NCI-H446 treated with DMSO at 0.1 percent for 48 hours (cell line): ENCODE results near the gene CBL.
"Not testable (repeated sequence)": the region's sequence is repeated elsewhere in the genome, so short reads cannot be mapped to it uniquely, and the experiment has no call there.

Source experiments
- DNase-seq: peaks from one replicate; lab custom pipeline; 2025; lab: John Stamatoyannopoulos, UW

CBL gene

GRCh38 chr11:119185981-119186634, 20.0 kb upstream of the CBL start:
- DNase-seq, result no peak

GRCh38 chr11:119187123-119187892, 18.8 kb upstream of the CBL start:
- DNase-seq, result no peak

GRCh38 chr11:119188067-119188466, 18.1 kb upstream of the CBL start:
- DNase-seq, result no peak

GRCh38 chr11:119188887-119189286, 17.3 kb upstream of the CBL start:
- DNase-seq, result no peak

GRCh38 chr11:119189393-119189792, 16.7 kb upstream of the CBL start:
- no peak for DNase-seq

- no peak for DNase-seq
These were observed 15.6 kb upstream of the CBL start for GRCh38 chr11:119190531-119190930.

- not testable (repeated sequence) for DNase-seq
These were observed 14.9 kb upstream of the CBL start for GRCh38 chr11:119191265-119191664.

GRCh38 chr11:119192111-119192510, 14.0 kb upstream of the CBL start:
- no peak for DNase-seq

- no peak for DNase-seq
These were observed 13.1 kb upstream of the CBL start for GRCh38 chr11:119193001-119193400.

- DNase-seq, result no peak
These were observed 12.5 kb upstream of the CBL start for GRCh38 chr11:119193626-119194025.

GRCh38 chr11:119194811-119195440, 11.2 kb upstream of the CBL start:
- no peak for DNase-seq

GRCh38 chr11:119195680-119196079, 10.5 kb upstream of the CBL start:
- DNase-seq, result peak; percentile 14

GRCh38 chr11:119196833-119197483, 9.2 kb upstream of the CBL start:
- peak; percentile 38 for DNase-seq

GRCh38 chr11:119198925-119199324, 7.2 kb upstream of the CBL start:
- no peak for DNase-seq

- DNase-seq, result not testable (repeated sequence)
These were observed 4.9 kb upstream of the CBL start for GRCh38 chr11:119201236-119201635.

- DNase-seq, result no peak
These were observed 3.6 kb upstream of the CBL start for GRCh38 chr11:119202554-119202953.

GRCh38 chr11:119204066-119204465, 2.1 kb upstream of the CBL start:
- no peak for DNase-seq

- DNase-seq, result no peak
These were observed 1.1 kb upstream of the CBL start for GRCh38 chr11:119205080-119205479.

GRCh38 chr11:119206511-119207414, 624 bp downstream of the CBL start:
- no peak for DNase-seq

GRCh38 chr11:119207415-119207960, 1.3 kb downstream of the CBL start:
- DNase-seq, result no peak

GRCh38 chr11:119209186-119209585, 3.0 kb downstream of the CBL start:
- DNase-seq, result no peak
